Measurements from ENCODE around the gene IP6K2. TPM values are rescaled to one million over a fixed set of nuclear protein-coding genes. Genes with fewer than 3 reads are reported as not detected.
A peak's percentile ranks its signal among the peaks of the same experiment; 100 is the strongest.

The IP6K2 gene
- total and polyA plus RNA-seq, 2 of the 13 experiments (the other 11 are each of a cell fraction or from before 2014, with no cell fraction given) = 85.5 to 112 TPM

DNA sequence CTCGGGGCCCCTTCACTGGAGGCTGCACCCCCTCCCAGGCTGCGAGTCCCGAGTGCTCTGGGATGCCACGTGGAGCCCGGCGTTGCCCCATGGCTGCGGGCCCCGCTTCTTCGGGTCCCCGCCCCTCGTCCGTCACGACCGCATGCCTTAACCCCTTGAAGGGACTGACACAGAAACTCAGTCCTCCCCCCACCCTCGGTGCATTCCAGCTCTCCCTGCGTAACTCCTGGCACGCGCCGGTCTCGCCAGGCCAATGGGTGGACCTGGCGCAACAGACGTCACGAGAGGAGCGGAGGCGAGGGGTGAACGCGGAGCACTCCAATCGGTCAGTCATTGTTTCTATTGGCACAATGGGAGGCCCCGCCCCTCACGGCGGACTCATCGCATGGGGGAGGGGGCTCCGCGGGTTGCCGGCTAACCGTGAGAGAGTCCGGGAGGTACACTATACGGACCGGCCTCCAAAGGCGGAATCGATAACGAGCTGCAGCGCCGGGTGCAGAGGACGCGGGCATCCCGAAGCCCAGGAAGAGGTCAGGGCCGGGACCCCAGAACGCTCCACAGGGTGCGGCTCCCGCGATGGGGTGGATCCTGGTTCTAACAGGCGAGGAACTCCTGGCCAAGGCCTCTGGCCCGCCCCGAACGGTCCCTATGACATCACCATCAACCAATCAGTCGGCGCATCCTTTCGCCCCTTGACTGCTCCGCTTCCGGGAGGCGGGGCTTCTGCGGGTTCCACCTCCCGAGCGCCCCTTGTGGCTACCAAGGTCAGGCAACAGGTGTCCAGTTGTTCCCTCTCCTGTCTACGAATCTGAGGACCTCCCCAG is 53.3 kb downstream of the IP6K2 start (continued):
- TF ChIP-seq ZBTB10 (CRISPR knock-in tag; IDR thresholded peaks at IDR 0.05; ENCODE audit: borderline replicate concordance) (peak; percentile 76; the same call in 1 of the 2 replicates), BCL3 (CRISPR knock-in tag; IDR thresholded peaks at IDR 0.05) (peak; percentile 92), HNF4G (IDR thresholded peaks at IDR 0.05; ENCODE audit: borderline replicate concordance, low read depth, low read length) (no peak; the same call in 1 of the 2 replicates), HNF4G (CRISPR knock-in tag; IDR thresholded peaks at IDR 0.05; ENCODE audit: borderline replicate concordance, low read depth) (no peak), ZBTB38 (CRISPR knock-in tag; IDR thresholded peaks at IDR 0.05) (no peak), ASH2L (IDR thresholded peaks at IDR 0.05; ENCODE audit: insufficient read length, low read depth, low read length) (peak; percentile 77), TFAP4 (IDR thresholded peaks at IDR 0.05; ENCODE audit: borderline replicate concordance, low read depth) (peak; percentile 31; the same call in 1 of the 2 replicates), KDM2A (CRISPR knock-in tag; IDR thresholded peaks at IDR 0.05; ENCODE audit: borderline replicate concordance, low read depth) (peak; percentile 99), NFE2L2 (IDR thresholded peaks at IDR 0.05; ENCODE audit: low read length) (no peak), ZKSCAN1 (IDR thresholded peaks at IDR 0.05; ENCODE audit: low read length) (no peak), ZNF704 (CRISPR knock-in tag; IDR thresholded peaks at IDR 0.05; ENCODE audit: borderline replicate concordance) (peak; percentile 79; the same call in 1 of the 2 replicates), ZNF607 (CRISPR knock-in tag; IDR thresholded peaks at IDR 0.05; ENCODE audit: borderline replicate concordance) (peak; percentile 76; the same call in 1 of the 2 replicates), TBL1XR1 (IDR thresholded peaks at IDR 0.05; ENCODE audit: borderline replicate concordance, low read length, partially characterized antibody) (peak; percentile 15), ZNF816 (CRISPR knock-in tag; IDR thresholded peaks at IDR 0.05; ENCODE audit: borderline replicate concordance) (no peak; the same call in 1 of the 2 replicates), ARNTL (CRISPR knock-in tag; IDR thresholded peaks at IDR 0.05) (peak; percentile 87), EP300 (IDR thresholded peaks at IDR 0.05; ENCODE audit: low read depth in 2 of 2, low read length in 2 of 2) (peak in 1 of 2 experiments; percentile 63; a peak in 3 of 4 replicates), EP300 (CRISPR knock-in tag; IDR thresholded peaks at IDR 0.05; ENCODE audit: borderline replicate concordance) (no peak; the same call in 1 of the 2 replicates), YY1 (IDR thresholded peaks at IDR 0.05; ENCODE audit: insufficient read depth, insufficient replicate concordance, low read depth, low read length) (peak; percentile 54), ZNF510 (CRISPR knock-in tag; IDR thresholded peaks at IDR 0.05; ENCODE audit: low read depth) (0 out of 2 replicates have a peak, but pooled peaks have one; percentile 18)
- TF ChIP-seq, protein P1, sequence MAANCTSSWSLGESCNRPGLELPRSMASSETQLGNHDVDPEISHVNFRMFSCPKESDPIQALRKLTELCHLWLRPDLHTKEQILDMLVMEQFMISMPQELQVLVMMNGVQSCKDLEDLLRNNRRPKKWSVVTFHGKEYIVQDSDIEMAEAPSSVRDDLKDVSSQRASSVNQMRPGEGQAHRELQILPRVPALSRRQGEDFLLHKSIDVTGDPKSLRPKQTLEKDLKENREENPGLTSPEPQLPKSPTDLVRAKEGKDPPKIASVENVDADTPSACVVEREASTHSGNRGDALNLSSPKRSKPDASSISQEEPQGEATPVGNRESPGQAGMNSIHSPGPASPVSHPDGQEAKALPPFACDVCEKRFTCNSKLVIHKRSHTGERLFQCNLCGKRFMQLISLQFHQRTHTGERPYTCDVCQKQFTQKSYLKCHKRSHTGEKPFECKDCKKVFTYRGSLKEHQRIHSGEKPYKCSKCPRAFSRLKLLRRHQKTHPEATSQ (CRISPR knock-in tag; IDR thresholded peaks at IDR 0.05; ENCODE audit: borderline replicate concordance) = 0 out of 2 replicates have a peak, but pooled peaks have one; percentile 23

All from HepG2 (cell line).